Measurements from ENCODE around the gene FANCM.

DNA sequence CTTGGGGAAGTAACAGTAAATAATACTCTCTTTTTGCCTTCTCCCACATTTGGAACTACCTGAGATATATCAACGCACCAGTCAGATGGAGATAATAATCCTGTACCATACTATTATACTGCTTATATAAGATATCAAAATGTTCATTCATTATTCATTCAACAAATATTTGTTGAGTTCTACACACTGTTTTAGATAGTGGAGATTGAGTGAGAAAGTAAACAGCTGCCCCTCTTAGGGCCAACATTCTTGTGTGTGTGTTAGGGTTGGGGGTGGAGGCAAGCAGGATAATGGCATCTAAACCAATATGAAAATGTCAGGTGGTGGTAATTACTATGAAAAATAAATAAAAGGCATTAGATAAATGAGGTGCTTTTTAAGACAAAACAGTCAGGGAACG lies 103.3 kb downstream of the FANCM start:
- no peak for TF ChIP-seq POLR2A (IDR thresholded peaks at IDR 0.05; ENCODE audit: low read length)
- TF ChIP-seq GATA1 (IDR thresholded peaks at IDR 0.05; ENCODE audit: low read depth, low read length), result no peak
